Fibroblast of skin of back (primary cell): ENCODE measurements around the gene NAT16.
A peak's percentile ranks its signal among the peaks of the same experiment; 100 is the strongest.

Experiments
- DNase-seq: peaks from one replicate; pipeline ENCODE4 v3.0.0-alpha.2; 2013

The NAT16 gene

DNA sequence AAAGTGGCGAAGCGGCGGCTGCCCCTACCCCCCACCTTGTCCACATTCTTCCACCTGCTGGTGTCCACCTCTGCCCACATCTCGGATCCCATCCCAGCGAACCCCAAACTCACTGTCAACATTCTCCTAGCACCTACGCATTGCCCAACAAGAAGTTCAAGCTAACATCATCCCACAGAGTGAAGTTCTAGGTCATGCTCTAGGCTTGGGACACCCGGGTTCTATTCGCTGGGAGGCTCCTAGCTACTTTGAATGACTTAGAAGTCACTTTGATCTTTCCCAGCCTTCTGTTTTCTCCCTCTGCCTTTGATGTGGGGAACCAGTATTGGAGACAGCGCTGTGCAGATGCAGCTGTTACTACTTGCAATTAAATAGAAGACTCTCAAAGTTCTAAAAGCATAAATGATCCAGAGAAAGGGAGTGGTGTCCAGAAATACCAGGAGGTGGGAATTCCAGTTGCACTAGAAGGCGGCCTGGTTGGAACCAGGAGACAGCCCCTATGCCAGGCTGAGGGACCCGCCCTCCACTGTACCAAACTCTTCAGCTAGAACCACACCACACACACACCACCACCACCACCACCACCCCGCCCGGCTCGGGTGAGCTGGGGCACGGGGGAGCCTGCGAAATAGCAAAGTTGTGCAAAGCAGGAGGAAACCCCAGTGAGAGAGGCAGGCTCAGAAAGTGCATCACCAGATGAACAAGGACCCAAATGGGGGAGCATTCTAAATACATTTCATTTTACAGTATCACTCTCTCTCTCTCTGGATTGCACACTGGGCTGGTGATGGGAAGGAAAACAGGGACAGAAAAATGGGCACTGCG, 9.3 kb downstream of the NAT16 start:
- DNase-seq: no peak

DNA sequence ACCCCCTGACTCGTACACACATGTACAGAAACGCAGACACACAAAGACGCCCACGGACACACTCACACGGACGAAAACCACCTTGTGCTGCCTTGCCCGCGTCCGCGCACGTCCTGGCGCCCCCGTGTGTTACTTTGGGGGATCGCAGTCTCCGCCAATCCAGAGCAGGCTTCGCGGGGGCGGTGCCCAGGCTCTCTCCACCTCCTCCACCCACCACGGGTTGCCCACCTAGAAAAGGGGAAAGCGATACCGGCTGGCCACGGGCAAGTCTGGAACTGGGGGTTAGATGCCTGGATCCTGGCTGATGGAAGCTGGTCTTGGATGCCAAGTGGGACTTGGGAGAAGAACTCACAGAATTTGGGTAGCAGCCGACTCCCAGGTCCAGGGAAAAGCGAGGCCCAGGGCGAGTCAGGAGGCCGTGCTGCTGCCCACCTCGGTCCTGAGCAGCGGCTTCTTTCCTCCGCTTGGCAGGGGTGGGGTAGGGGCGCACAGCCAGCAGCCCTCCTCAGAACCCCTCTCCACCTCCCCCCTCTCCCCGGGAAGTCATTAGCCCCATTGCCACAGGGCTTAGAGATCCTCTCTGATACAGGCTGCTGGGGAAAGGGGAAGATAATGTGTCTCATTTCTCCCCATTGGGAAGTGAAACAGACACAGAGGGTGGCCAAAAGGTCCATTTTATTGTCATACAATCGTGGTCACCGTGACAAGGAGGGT, 10.1 kb downstream of the NAT16 start:
- DNase-seq: peak; percentile 51

DNA sequence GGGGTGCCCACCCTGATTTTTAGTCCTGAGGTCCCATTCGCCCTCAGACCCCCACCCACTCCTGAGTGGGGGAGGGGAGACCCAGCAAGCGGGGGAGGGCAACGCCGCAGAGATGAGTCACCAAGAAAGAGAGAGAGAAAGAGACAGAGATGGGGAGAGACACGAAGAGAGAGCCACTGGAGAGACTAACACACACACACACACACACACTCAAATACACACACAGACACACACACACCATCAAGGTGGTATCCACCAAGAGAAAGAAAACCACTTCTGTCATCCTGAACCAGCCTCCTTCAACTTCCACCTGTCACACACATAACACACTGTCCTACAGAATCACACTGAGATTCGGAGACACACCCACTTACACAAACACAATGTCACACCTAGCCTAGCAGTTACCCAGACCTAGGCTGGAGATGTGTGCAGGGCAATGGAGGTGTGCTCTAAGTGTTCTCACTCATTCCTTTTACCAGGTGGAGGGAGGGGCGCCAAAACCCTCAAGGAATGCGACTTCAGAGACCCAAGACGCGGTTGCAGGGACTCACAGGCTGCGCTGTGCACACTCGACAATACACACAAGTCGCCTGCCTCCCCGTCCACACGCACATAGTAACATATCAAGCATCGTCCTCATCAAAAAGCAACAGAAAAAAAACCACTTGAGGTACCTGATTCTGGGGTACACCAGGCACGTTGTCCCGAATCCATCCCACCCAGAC, 10.8 kb downstream of the NAT16 start:
- DNase-seq: no peak

- DNase-seq: no peak
Measured at GRCh38 chr7:101168412-101169049, 11.6 kb downstream of the NAT16 start.

GRCh38 chr7:101167645-101168411, 12.3 kb downstream of the NAT16 start:
- DNase-seq: no peak

DNA sequence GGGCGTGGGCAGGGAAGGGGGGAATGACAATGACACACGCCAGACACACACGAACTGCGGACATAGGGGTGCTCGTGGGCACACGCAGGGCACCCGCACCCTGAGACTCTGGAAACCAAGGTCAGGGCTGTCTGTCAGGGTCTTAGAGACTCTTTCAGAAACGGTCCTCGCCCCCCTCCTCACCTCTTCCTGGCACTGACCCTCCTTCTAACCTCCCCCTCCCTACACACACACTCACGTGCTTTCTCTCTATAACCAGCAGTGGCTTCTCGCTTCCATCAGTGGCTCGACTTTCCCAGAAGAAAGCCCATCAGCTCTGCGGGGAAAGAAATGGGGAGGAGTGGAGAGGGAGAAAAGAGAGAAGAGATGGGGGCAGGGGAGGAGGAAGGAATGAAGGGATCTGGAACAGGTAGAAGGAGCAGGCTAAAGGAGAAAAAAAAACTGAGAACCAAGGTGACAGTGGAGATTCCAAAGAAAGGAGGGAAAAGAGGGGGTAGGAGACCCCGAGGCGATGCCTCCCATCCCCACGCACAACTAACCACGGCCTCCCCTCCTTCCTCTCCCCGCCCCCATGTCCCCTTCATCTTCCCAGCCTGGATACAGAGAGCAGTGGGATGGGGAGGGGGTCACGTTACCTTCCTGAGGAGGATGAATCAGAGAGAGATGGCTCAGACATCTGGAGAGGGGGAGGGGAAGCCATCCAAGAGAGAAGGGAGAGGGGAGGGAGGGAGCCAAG, 13.0 kb downstream of the NAT16 start:
- no peak for DNase-seq

GRCh38 chr7:101166648-101166908, 13.5 kb downstream of the NAT16 start:
- DNase-seq: no peak

DNA sequence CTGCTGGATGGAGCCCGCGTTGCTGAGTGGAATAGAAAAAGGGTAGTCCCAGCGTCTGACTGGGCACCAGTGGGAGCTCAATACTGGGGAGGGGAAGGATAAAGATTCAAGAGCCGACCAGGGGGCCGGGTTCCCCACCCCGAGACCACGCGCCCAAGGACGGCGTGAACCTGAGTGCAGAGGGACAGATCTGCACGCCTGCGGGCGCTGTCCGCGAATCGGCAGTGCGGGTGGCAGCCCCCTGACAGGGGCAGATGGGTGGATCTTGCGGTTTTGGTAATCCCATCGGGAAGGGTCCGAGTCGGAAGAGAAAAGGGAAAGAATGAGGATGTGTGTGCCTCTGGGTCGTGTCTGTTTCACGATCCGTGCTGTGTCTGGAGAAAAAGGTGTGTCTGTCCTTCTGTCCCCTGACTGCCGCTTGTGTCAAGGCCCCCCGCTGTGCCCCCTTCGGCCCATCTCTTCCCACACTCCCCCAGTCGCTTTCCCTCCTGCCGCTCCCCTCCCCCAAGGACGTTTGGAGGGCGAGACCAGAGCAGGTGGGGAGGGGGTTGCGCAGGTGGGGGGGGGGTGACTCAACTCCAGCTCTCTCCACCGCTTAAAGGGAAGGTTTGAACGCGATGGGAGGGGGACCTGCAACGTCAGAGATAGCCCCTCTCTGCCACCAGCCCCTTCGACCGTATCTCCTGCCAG, 14.0 kb downstream of the NAT16 start:
- DNase-seq: no peak

DNA sequence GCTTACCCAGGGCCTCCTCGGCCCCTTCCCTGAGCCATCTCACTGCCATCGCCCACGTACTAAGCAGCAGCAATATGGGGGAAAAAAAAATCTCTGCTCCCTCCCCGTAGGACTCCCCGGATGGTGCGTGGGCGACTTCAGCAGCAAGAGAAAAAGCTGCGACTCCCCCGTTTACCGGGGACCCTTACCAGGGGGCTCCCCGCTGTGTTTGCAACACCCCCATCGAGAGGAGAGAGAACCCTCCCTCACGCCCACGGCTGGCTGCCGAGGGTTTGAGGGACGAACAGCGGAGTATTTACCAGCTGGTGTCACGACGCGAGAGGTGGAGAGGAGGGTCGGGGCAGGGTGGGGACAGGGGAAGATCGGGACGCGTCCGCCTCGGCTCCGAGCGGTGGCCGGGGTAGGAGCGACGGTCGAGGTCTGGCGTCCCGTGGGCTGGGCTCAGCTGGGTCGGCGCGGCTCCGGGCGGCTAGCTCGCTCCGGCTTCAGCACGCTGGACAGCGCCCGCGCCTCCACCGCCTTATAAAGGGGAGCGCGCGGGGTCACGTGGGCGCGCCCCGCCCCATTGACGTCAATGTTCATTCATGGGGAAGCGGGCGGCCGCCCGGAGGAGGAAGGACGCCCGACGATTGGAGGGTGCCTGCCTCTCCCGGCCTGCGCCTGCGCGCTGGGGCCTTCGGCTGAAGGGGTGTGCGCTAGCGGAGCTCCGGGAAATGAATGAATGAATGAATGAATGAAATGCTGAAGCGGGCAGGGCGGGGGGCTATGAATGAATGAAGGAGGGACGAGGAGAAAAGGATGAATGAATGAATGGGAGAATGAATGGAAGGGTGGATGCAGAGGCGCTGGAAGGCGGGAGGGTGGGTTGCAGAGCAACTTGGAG, 14.8 kb downstream of the NAT16 start, which contains the start of gene VGF:
TSS of gene VGF (minus strand) at position 495 of the 883 bp plus-strand sequence. CDS start 726 bp downstream, outside the sequence.
- peak; percentile 92 for DNase-seq

DNA sequence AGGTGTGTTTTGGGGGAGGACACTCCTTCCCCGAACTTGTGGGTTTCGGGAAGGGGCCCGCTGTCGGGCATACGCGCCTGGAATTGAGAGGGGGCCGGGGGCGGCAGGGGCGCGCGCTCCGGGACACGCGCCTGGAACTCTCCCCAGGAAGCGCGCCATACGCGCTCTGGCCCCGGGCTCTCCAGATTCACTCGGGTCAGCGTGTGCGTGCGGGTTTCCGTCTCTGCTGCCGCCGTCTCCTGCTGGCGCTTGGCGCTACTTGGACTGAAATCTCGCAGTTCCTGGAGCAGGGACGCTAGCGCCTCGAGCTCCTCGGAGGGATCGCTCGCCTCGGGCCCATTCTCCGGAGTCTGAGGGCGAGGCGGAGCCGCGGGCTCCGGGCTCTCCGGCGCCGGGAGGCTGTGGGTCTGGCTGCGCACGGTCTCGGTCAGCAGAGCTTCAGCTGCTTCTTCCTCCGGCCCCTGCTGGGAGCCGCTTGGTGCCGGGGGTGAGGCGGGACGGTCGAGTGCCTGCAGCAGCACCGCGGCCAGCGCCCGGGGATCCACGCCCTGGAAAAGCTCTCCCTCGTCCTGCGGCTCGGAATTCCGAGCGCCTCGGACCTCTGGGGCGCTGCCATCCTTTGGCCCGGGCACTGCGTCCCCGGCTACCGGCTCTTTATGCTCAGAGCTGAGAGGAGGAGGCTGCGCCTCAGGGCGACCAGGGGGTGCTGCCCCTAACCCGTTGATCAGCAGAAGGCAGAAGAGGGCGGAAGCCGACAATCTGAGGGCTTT, 15.8 kb downstream of the NAT16 start:
- DNase-seq: peak; percentile 60

DNA sequence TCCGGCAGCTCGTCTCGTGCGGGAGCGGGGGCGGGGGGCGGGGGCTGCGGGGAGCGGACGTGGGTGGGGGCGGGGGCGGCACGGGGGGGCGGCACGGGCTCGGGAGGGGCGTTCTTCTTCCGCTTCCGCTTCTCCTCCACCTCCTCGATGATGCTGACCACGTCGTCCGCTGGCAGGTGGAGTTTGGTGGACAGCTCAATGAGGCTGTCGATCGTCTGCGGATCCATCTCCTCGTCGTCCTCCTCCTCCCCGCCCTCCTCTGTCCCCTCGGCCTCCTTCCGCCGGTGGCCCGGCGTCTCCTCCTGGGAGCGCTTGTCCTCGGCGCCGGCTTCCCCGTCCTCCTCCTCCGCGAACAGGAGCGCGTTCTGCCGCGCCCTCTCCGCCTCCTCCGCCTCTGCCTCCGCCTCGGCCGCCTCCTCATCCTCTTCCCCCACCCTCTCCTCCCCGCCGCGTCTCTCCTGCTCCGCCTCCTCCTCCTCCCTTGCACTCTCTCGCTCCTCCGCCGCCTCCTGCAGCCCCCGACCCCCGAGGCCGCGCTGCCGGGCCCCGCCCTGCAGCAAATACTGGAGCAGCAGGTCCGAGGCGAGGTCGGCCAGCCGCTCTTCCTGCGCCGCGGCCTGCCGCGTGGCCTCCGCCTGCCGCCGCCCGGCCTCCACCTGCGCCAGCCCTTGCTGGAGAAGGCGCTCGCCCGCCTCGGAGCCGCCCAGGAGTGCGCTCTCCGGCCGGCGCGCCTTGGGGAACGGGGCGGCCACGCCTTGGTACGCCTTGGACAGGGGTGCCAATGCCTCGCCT, 16.6 kb downstream of the NAT16 start:
- DNase-seq: no peak

DNA sequence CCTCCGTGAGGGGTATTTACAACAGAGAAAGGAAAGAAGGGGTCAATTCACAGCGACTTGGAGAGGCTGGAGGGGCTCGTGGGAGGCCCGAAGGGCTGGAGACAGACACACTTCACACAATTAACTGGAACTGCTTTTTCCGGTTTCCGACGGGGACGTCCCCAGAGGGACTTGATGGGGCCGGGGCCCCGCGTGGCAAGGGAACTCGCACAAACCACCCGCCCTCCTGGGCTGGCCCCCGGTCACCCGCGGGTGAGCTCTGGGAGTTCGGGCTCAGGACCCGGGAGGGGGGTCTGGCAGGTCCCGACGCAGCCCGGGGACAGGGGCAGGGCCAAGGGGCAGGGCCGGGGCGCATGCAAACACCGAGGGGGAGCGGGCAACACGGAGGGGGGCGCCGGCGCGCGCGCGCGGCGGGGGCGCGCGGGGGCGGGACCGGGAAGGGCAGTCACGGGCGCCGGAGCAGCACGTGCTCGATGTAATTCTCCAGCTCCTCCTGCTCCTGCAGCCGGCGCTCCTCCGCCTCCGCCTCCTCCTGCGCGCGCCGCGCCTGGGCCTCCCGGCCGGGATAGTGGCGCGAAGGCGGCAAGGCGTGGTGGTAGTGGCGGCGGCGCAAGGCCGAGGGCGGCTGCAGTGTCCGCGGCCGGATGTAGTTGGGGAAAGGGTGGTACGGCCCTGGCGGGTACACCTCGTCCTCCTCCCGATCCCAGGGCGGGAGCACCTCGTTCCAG, 17.4 kb downstream of the NAT16 start:
- peak; percentile 56 for DNase-seq

GRCh38 chr7:101161692-101162471, 18.2 kb downstream of the NAT16 start:
- no peak for DNase-seq

GRCh38 chr7:101160910-101161309, 19.2 kb downstream of the NAT16 start:
- no peak for DNase-seq

DNA sequence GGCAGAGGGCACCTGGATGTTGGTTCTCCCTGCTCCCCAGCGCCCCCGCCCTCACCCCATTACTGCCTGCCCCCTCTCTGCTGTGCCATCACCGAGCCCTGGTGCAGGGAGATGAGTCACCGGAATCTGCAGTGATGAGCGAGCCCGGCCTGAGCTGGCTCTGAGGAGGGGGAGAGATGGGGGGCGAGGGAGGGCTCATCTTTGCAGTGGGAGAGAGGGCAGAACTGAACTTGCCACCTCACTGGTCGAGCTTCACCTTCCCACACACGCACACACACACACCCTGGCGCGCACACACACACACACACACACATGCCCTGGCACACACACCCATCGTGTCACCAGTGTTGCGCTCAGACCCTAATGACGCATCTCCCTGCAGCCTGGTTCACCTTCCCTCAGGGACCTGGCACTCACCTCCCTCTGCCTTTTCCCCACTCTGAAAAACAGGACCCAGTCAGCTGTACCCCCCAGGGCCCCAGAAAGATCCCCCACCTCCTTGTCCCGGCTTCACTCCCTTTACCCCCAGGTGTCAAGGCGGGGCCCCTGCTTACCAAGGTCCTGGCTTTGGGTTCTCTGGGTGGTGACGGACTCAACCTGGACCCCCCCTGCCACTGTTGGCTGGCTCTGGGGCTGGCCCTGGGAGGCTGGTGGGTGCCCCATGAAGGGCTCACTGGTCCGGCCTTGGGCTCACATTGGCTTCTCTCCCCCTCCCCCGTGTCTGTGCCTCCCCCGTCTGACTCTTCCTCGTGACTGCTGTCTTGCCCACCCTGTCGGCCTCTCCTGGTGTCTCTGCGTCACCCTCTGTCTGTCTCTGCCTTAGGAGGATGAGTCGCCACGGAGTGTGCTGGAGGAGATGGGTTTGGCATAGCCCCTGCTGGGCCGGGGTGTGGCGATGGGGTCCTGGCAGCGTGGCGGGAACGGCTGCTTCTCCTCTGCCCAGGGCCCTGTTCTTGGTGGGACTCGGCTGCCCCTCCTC, 20.1 kb downstream of the NAT16 start:
- peak; percentile 56 for DNase-seq
